GM23248 (cell line): ENCODE measurements around the gene RAD51B.

Source experiments
- EZH2 ChIP-seq: fragments of 200-600 bp; sonication (generic); IDR thresholded peaks from 2 replicates; pipeline ENCODE4 v1.6.1; 2018; ENCODE audit warnings: antibody characterized with exemption, mild to moderate bottlenecking; ENCODE audit not compliant: insufficient read depth, poor library complexity, severe bottlenecking
- EZH2phosphoT487 ChIP-seq: fragments of 200-600 bp; sonication (generic); IDR thresholded peaks from 2 replicates; pipeline ENCODE4 v1.6.1; 2018; ENCODE audit warnings: antibody characterized with exemption, moderate library complexity, mild to moderate bottlenecking, low read depth; ENCODE audit not compliant: insufficient read depth

DNA sequence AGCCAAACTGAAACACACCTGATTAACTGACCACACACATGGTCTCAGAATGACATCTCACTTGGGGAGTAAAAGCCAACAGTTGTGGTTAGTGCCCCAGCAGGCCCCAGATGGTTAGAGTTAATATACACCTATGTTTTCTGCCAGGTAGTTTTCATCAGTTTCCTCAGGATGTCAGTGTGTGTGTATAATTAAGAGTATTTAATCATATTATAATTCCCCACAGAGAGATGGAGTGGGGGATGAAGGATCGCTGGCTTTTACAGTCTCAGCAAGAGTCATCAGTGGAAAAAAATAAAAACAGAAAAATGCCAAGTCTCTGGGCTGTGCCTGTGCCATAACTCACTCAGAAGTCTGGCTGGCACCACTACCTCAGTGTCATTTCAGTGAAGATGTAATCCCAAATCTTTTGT, 560.8 kb downstream of the RAD51B start:
- TF ChIP-seq EZH2phosphoT487: no peak
- TF ChIP-seq EZH2: no peak
